H9 (cell line): Measurements from ENCODE around the gene DPYSL3. TPM values are rescaled to one million over a fixed set of nuclear protein-coding genes. Genes with fewer than 3 reads are reported as not detected.

Experiments used
- DNase-seq: peaks from one replicate; pipeline ENCODE4 v3.0.0-alpha.2; 2017
- H2AFZ ChIP-seq: one replicate; pipeline ENCODE4 v1.6.1; 2013; ENCODE audit warnings: mild to moderate bottlenecking, low read length, control low read depth, moderate library complexity
- H2AK5ac ChIP-seq: 2 replicates; pipeline ENCODE4 v1.6.1; 2013; ENCODE audit warnings: low read length, control low read depth, mixed read lengths; ENCODE audit not compliant: insufficient read length
- H2BK120ac ChIP-seq: one replicate; pipeline ENCODE4 v1.6.1; 2013; ENCODE audit warnings: low read depth, mild to moderate bottlenecking, low read length, control low read depth, inconsistent platforms; ENCODE audit not compliant: poor library complexity, severe bottlenecking
- H2BK12ac ChIP-seq: 2 replicates; pipeline ENCODE4 v1.6.1; 2013; ENCODE audit warnings: low read length, control low read depth, mixed read lengths, low read depth; ENCODE audit not compliant: insufficient read length
- H2BK15ac ChIP-seq: 2 replicates; pipeline ENCODE4 v1.6.1; 2013; ENCODE audit warnings: low read depth, low read length, control low read depth
- H2BK20ac ChIP-seq: one replicate; pipeline ENCODE4 v1.6.1; 2013; ENCODE audit warnings: low read depth, mild to moderate bottlenecking, low read length, control low read depth, inconsistent platforms; ENCODE audit not compliant: poor library complexity, severe bottlenecking
- H2BK5ac ChIP-seq: 2 replicates; pipeline ENCODE4 v1.6.1; 2013; ENCODE audit warnings: low read length, control low read depth, mixed read lengths; ENCODE audit not compliant: insufficient read length
- H3K14ac ChIP-seq: 2 replicates; pipeline ENCODE4 v1.6.1; 2013; ENCODE audit warnings: low read length, control low read depth; ENCODE audit not compliant: insufficient read depth
- H3K18ac ChIP-seq: 2 replicates; pipeline ENCODE4 v1.6.1; 2013; ENCODE audit warnings: low read depth, mild to moderate bottlenecking, mixed read lengths, low read length, control low read depth; ENCODE audit not compliant: insufficient read length
- H3K23ac ChIP-seq: 2 replicates; pipeline ENCODE4 v1.6.1; 2013; ENCODE audit warnings: low read length, control low read depth, mixed read lengths, low read depth; ENCODE audit not compliant: insufficient read length
- H3K23me2 ChIP-seq: 2 replicates; pipeline ENCODE4 v1.6.1; 2013; ENCODE audit warnings: low read depth, mild to moderate bottlenecking, mixed read lengths, low read length, control low read depth; ENCODE audit not compliant: insufficient read length, poor library complexity, severe bottlenecking
- H3K27ac ChIP-seq: 2 replicates; pipeline ENCODE4 v1.5.1; 2013; ENCODE audit warnings: low read length, control low read depth, mixed read lengths, low read depth; ENCODE audit not compliant: insufficient read length
- H3K27me3 ChIP-seq: 2 replicates; pipeline ENCODE4 v1.6.1; 2013; ENCODE audit warnings: low read length, control low read depth, inconsistent platforms; ENCODE audit not compliant: insufficient read depth
- H3K4ac ChIP-seq: 2 replicates; pipeline ENCODE4 v1.6.1; 2013; ENCODE audit warnings: low read depth, mild to moderate bottlenecking, control low read depth, inconsistent platforms, low read length, moderate library complexity
- H3K4me1 ChIP-seq: 2 replicates; pipeline ENCODE4 v1.6.1; 2013; ENCODE audit warnings: low read length, control low read depth, inconsistent platforms; ENCODE audit not compliant: insufficient read depth
- H3K4me2 ChIP-seq: 2 replicates; pipeline ENCODE4 v1.6.1; 2013; ENCODE audit warnings: low read length, control low read depth, mixed read lengths; ENCODE audit not compliant: insufficient read length, insufficient read depth
- H3K56ac ChIP-seq: 2 replicates; pipeline ENCODE4 v1.6.1; 2013; ENCODE audit warnings: low read depth, mild to moderate bottlenecking, mixed read lengths, low read length, control low read depth; ENCODE audit not compliant: insufficient read length
- H3K79me1 ChIP-seq: 2 replicates; pipeline ENCODE4 v1.6.1; 2013; ENCODE audit warnings: low read depth, mild to moderate bottlenecking, moderate library complexity, low read length, control low read depth, inconsistent platforms; ENCODE audit not compliant: insufficient read depth, poor library complexity, severe bottlenecking
- H3K79me2 ChIP-seq: 2 replicates; pipeline ENCODE4 v1.6.1; 2013; ENCODE audit warnings: low read length, control low read depth, inconsistent platforms; ENCODE audit not compliant: insufficient read depth
- H3K9ac ChIP-seq: 2 replicates; pipeline ENCODE4 v1.6.1; 2013; ENCODE audit warnings: low read length, control low read depth, mixed read lengths; ENCODE audit not compliant: insufficient read length; ENCODE audit errors: extremely low read depth
- H3K9me3 ChIP-seq: one replicate; pipeline ENCODE4 v1.6.1; 2013; ENCODE audit warnings: low read depth, low read length, inconsistent platforms; ENCODE audit not compliant: control insufficient read depth
- H3T11ph ChIP-seq: one replicate; pipeline ENCODE4 v1.6.1; 2013; ENCODE audit warnings: mild to moderate bottlenecking, low read length, control low read depth, inconsistent platforms
- H4K20me1 ChIP-seq: one replicate; pipeline ENCODE4 v1.6.1; 2013; ENCODE audit not compliant: control insufficient read depth, insufficient read length, insufficient read depth
- H4K5ac ChIP-seq: 2 replicates; pipeline ENCODE4 v1.6.1; 2013; ENCODE audit warnings: low read depth, mild to moderate bottlenecking, mixed read lengths, low read length, control low read depth; ENCODE audit not compliant: insufficient read length
- H4K8ac ChIP-seq: replicated peaks from 2 replicates; pipeline ENCODE4 v1.6.1; 2013; ENCODE audit warnings: low read length, control low read depth, mixed read lengths, low read depth; ENCODE audit not compliant: insufficient read length
- H4K91ac ChIP-seq: 2 replicates; pipeline ENCODE4 v1.6.1; 2013; ENCODE audit warnings: low read depth, mild to moderate bottlenecking, moderate library complexity, mixed read lengths, low read length, control low read depth; ENCODE audit not compliant: insufficient read length
- H3K27ac Mint-ChIP-seq, 3 experiments: 2 replicates in 2 of 3; 3 replicates in 1 of 3; pipeline ENCODE4 v1.8.0; 2020 to 2021; ENCODE audit warnings: mixed read lengths in 3 of 3, mild to moderate bottlenecking in 1 of 3, moderate library complexity in 1 of 3
- H3K27me3 Mint-ChIP-seq: 2 replicates; pipeline ENCODE4 v1.8.0; 2021; ENCODE audit warnings: low read depth, mild to moderate bottlenecking, moderate library complexity, mixed read lengths
- H3K36me3 Mint-ChIP-seq, 3 experiments: 2 replicates in 2 of 3; 3 replicates in 1 of 3; pipeline ENCODE4 v1.8.0; 2020 to 2021; ENCODE audit warnings: low read depth in 3 of 3, mixed read lengths in 3 of 3; ENCODE audit not compliant: insufficient read depth in 1 of 3
- H3K4me1 Mint-ChIP-seq, 2 experiments: 2 replicates each; pipeline ENCODE4 v1.8.0; 2020; ENCODE audit warnings: mixed read lengths in 2 of 2
- H3K4me3 Mint-ChIP-seq, 2 experiments: 2 replicates in 1 of 2; 3 replicates in 1 of 2; pipeline ENCODE4 v1.8.0; 2020 to 2021; ENCODE audit warnings: mild to moderate bottlenecking in 2 of 2, mixed read lengths in 2 of 2, moderate library complexity in 1 of 2
- H3K9me3 Mint-ChIP-seq, 2 experiments: 2 replicates in 1 of 2; 3 replicates in 1 of 2; pipeline ENCODE4 v1.8.0; 2020; ENCODE audit warnings: mild to moderate bottlenecking in 2 of 2, mixed read lengths in 2 of 2, moderate library complexity in 1 of 2
- CTCF ChIP-seq: fragments of 200-600 bp; sonication (generic); conservative IDR thresholded peaks from 3 replicates; pipeline ENCODE4 v1.8.0; 2021; ENCODE audit warnings: antibody characterized with exemption, mild to moderate bottlenecking
- WGBS: extraction: QIAGEN DNeasy Blood & Tissue Kit; methylation state at CpG from one replicate; pipeline ENCODE4 v1.1.7; 2013; ENCODE audit warnings: missing lambda C conversion rate, low lambda C conversion rate, mixed read lengths; ENCODE audit not compliant: insufficient read length; ENCODE audit errors: extremely low coverage; 5-methylcytosine and 5-hydroxymethylcytosine counted together
- total RNA-seq: library from RNA; stranded (reverse); gene quantifications from 2 replicates; pipeline ENCODE4 v1.2.1, GENCODE V29; 2021

DPYSL3 gene
- total RNA-seq, 1 experiment from 2014 or later, result 515 TPM

- Histone ChIP-seq H2BK15ac (no peak overlapping the region), H4K8ac (no peak overlapping the region), H2BK12ac (no peak overlapping the region), H3T11ph (no peak overlapping the region), H2BK120ac (no peak overlapping the region), H3K9me3 (no peaks in the 10 kb centered on the region), H2BK5ac (no peak overlapping the region), H3K79me1 (no peaks in the 10 kb centered on the region), H4K5ac (no peak overlapping the region), H3K14ac (no peak overlapping the region), H3K27me3 (no peaks in the 10 kb centered on the region), H3K79me2 (no peaks in the 10 kb centered on the region), H2AFZ (no peak overlapping the region), H4K91ac (no peak overlapping the region), H3K9ac (no peak overlapping the region), H3K18ac (no peak overlapping the region), H3K4ac (no peak overlapping the region), H3K4me2 (no peak overlapping the region), H4K20me1 (no peaks in the 10 kb centered on the region), H3K27ac (no peak overlapping the region), H3K23ac (no peak overlapping the region), H3K23me2 (peaks cover 3% of the 10 kb centered on the region), H2AK5ac (no peak overlapping the region), H3K56ac (no peak overlapping the region), H2BK20ac (no peak overlapping the region), H3K4me1 (no peaks in the 10 kb centered on the region)
- no peak for TF ChIP-seq CTCF
- no CpG with 5 or more reads among the region's 3 CpGs for WGBS
- Mint-ChIP-seq H3K4me1 (no peaks in the 10 kb centered on the region), H3K4me3 (no peak overlapping the region), H3K27ac (no peak overlapping the region), H3K36me3 (no peaks in the 10 kb centered on the region), H3K27me3 (no peaks in the 10 kb centered on the region), H3K9me3 (no peaks in the 10 kb centered on the region)
- no peak for DNase-seq
These were observed 24.5 kb upstream of the DPYSL3 start for GRCh38 chr5:147534172-147534951.
